DMS114 treated with DMSO at 0.1 percent for 48 hours (cell line): ENCODE data around the gene OR56A1.
"Not testable (repeated sequence)": the region's sequence is repeated elsewhere in the genome, so short reads cannot be mapped to it uniquely, and the experiment has no call there.

ENCODE experiments used
- DNase-seq: peaks from one replicate; lab custom pipeline; 2025; ENCODE audit not compliant: unreplicated experiment; lab: John Stamatoyannopoulos, UW

OR56A1 gene

GRCh38 chr11:6030708-6031405, at the start of gene OR56A1:
Gene OR56A1, minus strand, starts transcription at chr11:6030758. Its CDS starts 3,066 bp downstream, at chr11:6027692.
- DNase-seq: no peak

- DNase-seq: no peak
These were observed 48.9 kb upstream of the OR56A1 start for GRCh38 chr11:6079463-6079862.

- DNase-seq: no peak
These were observed 47.2 kb upstream of the OR56A1 start for GRCh38 chr11:6077723-6078122.

GRCh38 chr11:6076443-6076842, 45.9 kb upstream of the OR56A1 start:
- not testable (repeated sequence) for DNase-seq

GRCh38 chr11:6067502-6067901, 36.9 kb upstream of the OR56A1 start:
- no peak for DNase-seq

- DNase-seq: no peak
These were observed 32.3 kb upstream of the OR56A1 start for GRCh38 chr11:6062691-6063358.

- DNase-seq: no peak
These were observed 30.9 kb upstream of the OR56A1 start for GRCh38 chr11:6061475-6061874.

- no peak for DNase-seq
These were observed 26.9 kb upstream of the OR56A1 start for GRCh38 chr11:6057452-6057851.

- no peak for DNase-seq
These were observed 25.0 kb upstream of the OR56A1 start for GRCh38 chr11:6055569-6055968.

GRCh38 chr11:6052374-6052773, 21.8 kb upstream of the OR56A1 start:
- DNase-seq: no peak

- DNase-seq: no peak
These were observed 10.3 kb upstream of the OR56A1 start for GRCh38 chr11:6040874-6041273.

GRCh38 chr11:6027501-6027900, 3.1 kb downstream of the OR56A1 start:
- no peak for DNase-seq

GRCh38 chr11:6025056-6025455, 5.5 kb downstream of the OR56A1 start:
- DNase-seq: no peak

- DNase-seq: peak; percentile 38
These were observed 7.6 kb downstream of the OR56A1 start for GRCh38 chr11:6022956-6023355.

- DNase-seq: no peak
These were observed 17.5 kb downstream of the OR56A1 start for GRCh38 chr11:6013042-6013441.

GRCh38 chr11:6012035-6012668, 18.4 kb downstream of the OR56A1 start:
- no peak for DNase-seq

- DNase-seq: no peak
These were observed 23.7 kb downstream of the OR56A1 start, which contains the start of gene OR56A4 for GRCh38 chr11:6006846-6007245. Gene OR56A4, minus strand, starts transcription at chr11:6006946. Its CDS starts 3,954 bp downstream, at chr11:6002992.

GRCh38 chr11:6006395-6006794, 24.2 kb downstream of the OR56A1 start:
- no peak for DNase-seq

- DNase-seq: no peak
These were observed 28.3 kb downstream of the OR56A1 start for GRCh38 chr11:6002202-6002699.

GRCh38 chr11:5994791-5995190, 35.8 kb downstream of the OR56A1 start:
- DNase-seq: no peak

GRCh38 chr11:5992604-5993251, 37.8 kb downstream of the OR56A1 start:
- peak; percentile 0 for DNase-seq
